ENCODE data around the gene TNKS1BP1.
"Not testable (repeated sequence)": the region's sequence is repeated elsewhere in the genome, so short reads cannot be mapped to it uniquely, and the experiment has no call there.

TNKS1BP1 gene

DNA sequence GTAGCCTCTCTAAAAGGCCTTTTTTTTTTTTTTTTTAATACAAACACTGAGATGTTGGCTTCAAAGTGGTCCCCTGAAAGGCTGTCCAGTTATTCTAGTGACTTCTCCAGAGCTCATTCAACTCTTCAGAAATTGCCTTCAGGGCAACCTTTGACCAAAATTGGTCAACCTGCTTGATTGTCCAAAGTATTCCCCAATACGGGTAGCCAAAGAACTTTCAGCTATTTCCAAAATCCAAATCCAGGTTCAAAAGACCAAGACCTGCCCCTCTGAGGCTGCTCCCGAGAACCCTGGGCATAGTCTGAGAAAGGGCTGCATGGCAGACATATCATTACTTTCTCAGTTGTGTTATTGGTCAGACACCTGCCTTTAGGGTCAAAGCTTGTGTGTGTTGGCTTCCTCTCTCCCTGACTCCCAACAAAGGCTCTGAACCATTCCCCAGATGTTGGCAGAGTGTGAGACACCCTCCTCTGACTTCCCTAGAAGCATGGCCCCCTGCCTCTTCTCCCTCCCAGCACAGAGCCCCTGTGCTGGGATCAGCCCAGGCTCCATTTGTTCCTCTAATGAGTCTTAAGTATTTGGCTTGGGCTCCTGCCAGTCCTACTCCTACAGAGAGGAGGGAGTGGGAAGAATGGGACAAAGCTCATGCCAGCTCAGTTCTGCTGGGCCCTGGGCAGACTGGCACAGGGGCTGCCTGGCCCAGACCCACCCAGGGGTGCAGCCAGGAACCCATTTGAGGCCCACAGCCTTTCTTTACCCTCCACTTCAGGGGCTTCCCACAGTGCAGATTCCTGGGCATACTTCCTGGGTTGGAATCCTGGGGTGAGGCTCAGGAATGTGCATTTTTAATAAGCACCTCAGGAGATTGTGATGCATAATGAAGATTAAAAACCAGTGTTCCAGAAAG is 30.3 kb downstream of the TNKS1BP1 start:
- no peak for DNase-seq (ENCODE audit: low read depth)

DNA sequence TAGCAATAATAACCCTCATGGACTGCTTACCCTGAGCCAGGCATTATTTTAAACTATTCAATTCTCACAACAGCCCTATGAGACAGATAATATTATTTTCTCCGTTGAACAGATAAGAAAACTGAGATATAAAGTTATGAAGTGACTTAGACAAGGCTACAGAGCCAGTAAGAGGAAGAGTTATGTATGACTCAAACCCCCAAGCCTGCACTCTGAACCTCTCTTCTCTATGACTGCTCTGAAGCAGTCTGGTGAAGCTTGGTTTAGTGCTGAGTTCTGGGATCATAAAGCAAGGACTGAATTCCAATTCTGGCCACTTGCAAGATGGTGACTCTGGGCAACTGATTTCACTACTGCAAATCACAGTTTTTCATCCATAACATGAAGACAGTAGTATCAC is 34.5 kb downstream of the TNKS1BP1 start:
- DNase-seq (ENCODE audit: low read depth), result no peak

DNA sequence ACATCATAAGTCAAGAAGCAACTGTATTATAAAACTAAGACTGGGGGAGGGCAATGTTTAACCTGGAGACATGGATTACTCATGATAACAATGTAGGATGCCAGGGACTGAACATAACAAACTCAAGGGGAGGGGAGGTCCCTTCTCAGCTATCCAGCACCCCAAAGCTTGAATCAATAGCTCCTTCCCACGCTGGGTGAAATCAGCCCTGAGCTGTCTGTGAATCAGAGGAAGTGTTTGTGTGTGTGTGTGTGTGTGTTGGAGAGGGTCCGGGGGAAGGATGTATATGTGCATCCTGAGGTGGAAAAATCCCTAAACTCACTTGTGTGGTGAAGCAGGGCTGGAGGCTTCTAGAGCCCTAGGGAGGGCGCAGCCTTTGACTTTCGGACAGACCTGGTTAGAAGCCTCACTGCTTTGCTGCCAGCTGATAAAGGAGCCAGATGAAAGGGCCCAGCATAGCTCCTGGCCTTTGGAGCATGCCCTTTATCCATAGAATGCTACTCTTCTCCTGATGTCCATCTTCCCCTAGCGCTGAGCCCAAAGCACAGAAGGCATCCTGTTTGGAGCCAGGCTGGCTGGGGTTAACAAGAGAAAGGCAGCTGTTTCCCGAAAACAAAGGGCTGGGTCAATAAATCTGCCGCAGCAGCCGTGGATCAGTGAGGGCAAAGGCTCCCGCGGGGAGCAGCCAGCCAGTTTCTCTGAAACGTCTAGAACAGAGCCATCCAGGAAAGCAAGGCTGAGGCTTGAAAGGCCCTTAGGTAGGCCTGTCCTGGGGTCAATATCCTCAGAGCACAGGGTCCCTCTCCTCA is 35.8 kb downstream of the TNKS1BP1 start:
- DNase-seq (ENCODE audit: low read depth), result no peak

DNA sequence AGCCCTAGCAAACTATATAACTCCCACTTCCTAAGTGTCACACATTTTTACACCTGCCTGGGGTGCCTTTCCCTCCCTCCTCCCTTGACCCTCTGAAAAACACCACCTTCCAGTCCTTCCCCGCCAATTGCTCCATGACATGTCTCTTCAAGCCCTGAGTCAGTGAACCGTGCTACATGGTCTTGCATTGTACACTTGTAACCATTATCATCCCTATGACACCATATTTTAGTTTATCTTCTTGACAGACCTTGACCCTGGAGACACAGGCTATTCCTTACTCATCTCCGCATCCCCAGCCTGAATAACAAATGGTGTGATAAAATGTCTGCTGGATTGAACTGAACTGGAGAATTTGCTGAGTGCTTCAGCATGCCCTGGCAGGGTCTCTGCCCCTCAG is 36.9 kb downstream of the TNKS1BP1 start:
- no peak for DNase-seq (ENCODE audit: low read depth)

DNA sequence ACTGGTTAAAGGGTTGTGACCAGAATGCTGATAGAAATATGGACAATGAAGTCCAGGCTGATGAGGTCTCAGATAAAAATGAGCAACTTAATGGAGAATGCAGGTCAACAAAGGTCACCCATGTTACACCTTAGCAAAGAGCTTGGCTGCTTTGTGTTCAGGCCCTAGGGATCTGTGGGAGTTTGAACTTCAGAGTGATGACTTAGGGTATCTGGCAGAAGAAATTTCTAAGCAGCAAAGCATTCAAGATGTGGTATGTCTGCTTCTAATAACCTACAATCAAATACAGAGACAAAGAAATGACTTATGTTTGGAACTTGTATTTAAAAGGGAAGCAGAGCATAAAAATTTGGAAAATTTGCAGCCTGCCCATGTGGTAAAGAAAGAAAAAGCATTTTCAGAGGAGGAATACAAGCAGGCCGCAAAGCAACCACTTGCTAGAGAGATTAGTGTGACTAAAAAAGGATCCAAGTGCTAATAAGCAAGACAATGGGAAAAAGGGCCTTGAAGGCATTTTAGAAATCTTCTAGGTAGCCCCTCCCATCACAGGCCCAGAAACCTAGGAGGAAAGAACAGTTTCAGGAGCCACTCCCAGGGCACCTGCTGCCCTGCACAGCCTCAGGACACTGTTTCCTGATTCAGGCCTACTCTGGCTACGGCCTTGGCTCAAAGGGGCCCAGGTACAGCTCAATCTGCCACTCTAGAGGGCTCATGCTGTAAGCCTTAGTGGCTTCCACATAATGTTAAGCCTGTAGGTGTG is 41.3 kb downstream of the TNKS1BP1 start:
- DNase-seq (ENCODE audit: low read depth), result no peak

DNA sequence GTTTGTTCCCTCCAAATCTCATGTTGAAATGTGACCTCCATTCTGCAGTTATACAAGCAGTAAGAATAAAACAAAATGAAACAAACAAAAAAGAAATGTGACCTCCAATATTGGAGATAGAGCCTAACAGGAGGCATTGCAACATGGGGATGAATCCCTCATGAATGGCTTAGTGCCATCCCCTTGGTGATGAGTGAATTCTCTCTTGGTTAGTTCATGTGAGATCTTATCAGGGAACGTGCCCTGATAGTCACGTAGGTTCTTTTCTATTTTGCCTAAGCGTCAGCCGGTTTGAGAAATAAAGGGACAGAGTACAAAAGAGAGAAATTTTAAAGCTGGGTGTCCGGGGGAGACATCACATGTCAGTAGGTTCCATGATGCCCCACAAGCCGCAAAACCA is 43.2 kb downstream of the TNKS1BP1 start:
- not testable (repeated sequence) for DNase-seq (ENCODE audit: low read depth)

DNA sequence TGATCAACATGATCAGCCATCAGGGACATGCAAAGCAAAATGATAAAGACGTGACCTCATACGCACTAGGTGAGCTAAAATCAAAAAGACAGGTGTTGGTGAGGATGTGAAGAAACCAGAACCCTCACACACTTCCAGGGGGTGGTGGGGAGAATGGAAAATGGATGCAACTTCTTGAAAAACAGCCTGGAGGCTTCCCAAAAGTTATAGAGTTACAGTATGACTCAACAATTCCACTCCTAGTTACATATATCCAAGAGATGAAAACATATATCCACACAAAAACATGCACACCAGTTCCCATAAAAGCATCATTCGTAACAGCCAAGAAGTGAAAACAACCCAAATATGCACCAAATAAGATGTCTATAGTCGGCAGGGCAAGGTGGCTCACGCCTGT is 45.6 kb downstream of the TNKS1BP1 start:
- DNase-seq (ENCODE audit: low read depth), result no peak

DNA sequence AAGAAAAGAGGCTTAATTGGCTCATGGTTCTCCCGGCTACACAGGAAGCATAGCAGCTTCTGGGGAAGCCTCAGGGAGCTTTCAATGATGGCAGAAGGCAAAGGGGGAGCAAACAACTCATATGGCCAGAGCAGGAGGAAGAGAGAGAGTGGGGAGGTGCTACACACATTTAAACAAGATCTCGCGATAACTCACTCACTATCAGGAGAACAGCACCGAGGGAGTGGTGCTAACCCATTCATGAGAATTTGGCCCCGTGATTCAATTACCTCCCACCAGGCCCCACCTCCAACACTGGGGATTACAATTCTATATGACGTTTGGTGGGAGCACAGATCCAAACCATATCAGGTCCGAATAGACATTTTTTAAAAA is 46.0 kb downstream of the TNKS1BP1 start:
- DNase-seq (ENCODE audit: low read depth), result no peak

DNA sequence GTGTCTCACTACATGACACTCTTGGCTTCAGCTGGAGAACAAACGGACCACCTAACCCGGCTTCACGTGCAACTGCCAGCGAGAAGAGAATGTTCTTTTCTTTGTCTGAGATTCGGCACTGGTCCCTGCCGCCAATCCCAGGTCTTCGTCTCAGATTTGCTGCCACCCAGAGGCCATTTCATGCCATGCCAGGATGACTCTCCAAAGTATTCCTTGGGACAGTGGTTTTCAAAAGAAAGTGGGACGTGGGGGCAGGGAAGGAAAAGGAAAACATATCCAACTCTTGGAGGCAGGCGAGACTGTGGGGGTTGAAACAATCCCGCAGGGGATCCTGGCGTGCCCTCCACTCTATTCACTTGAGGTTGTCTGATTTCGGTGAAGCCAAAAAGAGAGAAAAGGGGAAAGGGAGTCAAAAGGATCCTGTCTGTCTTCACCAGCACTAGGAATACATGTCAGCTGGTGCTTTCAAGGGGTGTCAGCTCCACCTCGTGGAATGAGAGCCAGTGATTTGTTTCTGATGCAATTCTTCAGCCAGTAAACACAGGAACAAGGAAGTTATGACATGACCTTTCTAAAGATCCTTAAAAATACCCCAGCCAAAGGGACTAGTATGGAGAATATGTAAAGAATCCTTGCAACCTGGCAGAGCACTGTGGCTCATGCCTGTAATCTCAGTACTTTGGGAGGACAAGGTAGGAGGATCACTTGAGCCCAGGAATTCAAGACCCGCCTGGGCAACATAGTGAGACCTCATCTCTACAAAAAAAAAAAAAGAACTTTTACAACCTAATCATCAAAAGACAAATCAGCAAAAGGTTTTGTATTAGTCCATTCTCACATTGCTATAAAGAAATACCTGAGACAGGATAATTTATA is 46.7 kb downstream of the TNKS1BP1 start:
- DNase-seq (ENCODE audit: low read depth), result no peak

DNA sequence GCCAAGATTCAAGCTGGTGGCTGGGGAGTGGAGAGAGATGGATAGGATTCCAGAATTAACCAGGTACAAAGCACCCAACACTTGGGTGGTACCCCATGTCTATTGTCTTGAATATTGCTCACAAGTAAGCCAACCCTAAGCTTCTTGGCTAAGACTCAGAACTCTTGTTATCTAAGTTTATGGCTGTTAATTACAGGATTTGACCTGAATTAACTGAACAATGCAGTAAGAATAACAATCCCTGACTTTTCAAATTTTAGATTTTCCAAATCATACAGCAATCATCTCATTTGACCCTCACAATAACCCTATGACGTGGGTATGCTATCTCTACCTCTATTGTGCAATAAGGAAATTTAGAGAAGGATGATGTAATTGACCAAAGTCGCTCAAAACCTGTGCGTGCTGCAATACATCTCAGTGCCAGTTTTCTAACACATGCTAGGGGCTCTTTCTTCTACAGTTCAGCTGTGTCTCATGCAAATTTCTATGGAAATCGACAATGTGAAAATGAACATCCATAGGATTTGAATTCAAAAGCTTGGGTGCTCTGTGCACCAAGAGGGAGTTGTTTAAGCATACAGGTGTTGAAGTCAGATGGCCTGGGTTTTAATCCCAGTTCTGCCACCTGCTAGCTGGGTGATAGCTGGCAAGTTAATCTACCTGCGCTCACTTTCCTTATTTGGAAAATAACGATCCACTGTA is 47.6 kb downstream of the TNKS1BP1 start:
- no peak for DNase-seq (ENCODE audit: low read depth)

DNA sequence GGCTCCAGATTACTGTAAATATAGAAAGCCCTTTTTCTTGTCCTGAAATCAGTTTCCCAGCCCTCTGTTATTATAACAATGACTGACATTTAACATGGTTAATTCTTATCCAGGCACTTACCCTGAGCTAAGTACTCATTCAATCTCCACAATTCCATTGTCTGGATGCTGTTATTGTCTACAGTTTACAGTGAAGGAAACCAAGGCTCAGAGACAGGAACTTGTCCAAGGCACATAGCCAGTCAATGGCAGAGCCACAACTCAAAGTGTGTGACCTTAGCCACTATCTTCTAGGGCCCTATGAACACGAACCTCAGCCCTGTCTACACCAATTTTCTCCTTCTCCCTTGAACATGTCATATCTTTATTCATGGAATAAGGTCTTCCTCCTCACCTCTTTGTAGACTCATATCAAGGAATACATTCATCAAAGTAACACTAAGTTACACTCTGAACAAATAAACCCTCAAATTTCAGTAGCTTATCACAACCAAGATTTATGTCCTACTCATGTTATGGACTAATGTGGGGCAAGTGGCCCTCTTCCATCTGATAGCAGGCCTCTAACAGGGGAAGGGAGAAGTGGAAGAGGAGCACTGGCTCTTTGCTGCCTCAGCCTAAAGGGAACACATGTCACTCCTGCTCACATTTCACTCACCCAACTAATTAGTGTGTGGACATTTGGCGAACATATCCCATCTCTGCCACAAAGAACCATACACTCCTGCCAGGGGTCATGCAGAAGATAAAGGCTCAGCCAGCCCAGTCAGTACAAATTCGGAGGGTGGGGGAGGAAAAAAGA is 48.4 kb downstream of the TNKS1BP1 start:
- no peak for DNase-seq (ENCODE audit: low read depth)

DNA sequence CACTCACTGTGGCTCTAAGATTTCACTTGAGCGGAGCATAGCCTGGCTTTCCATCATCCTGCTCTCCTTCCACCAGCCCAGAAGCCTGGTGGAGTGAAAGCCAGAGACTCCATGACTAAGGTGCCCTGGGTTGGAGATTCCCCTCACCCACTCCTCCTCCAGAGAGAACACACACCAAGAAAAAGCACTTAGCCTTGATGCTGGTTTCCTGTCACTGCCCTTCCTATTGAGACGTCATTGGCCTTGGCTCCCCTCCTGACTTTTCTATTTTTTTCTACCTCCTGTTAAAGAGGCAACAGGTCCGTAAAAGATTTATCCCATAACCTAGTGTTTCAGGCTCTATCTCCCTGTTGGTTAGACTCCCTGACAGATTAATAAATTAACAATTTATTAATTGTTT is 49.2 kb downstream of the TNKS1BP1 start:
- no peak for DNase-seq (ENCODE audit: low read depth)

DNA sequence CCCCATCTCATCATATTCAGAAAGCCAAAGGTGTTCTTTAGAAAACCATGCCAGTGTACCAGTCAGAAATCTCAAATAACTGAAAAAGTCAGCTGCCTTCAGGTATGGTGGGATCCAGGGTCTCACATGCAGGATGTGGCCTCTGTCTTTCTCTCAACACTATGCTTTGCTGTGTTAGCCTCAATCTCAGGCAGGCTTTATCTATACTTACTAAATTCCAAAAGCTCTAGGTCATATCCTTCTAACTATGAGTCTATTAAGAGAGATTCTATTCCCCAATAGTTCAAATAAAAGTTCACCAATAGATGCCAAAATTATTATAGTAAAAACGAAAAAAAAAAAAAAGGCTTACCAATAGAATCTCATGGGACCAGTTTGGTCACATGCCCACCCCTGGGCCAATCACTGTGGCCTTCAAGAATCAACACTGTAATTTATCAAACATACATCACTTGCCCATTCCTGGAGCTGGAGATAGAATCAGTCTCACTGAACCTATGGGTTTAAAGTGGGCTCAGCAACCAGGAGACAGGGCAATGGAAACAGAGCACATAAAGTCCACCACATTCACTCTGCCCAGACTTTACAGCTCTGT is 49.8 kb downstream of the TNKS1BP1 start:
- DNase-seq (ENCODE audit: low read depth), result no peak

DNA sequence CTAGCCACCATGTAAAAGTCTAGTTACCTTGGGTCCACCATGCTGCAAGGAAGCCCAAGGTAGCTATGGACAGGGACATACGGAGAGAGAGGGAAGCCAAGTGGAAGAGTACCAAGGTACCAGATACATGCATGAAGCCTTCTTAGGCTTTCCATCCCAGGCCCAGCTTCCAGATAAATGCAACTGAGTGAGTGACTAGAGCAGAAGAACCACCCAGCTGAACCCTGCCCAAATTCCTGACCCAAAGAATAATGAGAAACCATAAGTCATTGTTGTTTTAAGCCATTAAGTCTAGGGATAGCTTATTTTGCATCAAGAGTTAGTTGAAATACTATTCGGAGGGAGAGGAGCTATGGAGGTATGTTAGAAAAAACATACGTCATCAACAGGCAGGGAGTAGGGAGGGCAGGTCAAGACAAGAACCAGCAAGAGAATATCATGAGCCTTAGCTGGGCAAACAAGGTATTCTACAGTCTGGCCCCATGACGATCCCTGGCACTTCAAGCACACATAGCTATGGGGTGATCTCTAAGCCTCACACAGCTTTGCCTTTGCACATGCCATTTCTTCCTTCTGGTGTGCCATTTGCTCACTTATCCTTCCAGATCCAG is 51.2 kb downstream of the TNKS1BP1 start:
- DNase-seq (ENCODE audit: low read depth), result no peak

DNA sequence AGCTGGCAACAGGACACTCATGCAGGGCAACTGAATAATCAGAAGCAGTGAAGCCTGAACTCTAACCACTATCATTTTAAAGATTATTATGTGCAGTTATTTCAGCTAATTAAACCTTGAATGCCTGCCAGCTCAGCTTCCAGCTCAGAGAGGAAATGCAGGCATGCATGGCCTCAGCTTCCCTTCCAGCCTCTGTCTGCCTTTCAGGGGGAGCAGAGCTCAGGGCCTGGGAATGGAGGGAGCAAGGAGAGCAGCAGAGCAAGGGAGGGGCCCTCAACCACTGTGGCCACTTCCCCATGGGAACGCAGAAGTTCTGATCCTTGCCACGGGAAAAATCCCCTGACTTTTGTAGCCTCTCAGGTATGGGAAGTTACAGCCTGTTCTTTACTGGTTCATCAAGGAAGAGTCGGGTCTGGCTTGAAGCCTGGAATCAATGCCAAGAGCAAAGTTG is 55.2 kb downstream of the TNKS1BP1 start:
- DNase-seq (ENCODE audit: low read depth), result no peak

DNA sequence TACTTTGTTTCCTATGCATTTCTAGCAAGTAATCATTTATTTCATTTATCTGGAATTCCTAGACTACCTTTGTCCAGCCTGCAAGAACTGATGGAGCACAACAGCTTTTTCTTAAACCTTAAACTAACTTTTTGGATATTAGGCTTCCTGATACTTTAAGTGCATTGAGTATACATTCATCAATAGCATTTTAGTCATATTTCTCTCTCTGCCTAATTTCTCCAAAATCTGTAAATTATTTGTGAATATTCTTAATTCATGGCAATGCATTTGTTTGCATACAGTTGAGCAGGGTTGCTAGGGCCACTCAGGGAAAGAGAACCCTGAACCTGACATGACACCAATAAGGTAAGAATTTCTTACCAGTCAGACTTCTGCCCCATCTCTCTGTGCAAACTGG is 58.6 kb downstream of the TNKS1BP1 start:
- no peak for DNase-seq (ENCODE audit: low read depth)

DNA sequence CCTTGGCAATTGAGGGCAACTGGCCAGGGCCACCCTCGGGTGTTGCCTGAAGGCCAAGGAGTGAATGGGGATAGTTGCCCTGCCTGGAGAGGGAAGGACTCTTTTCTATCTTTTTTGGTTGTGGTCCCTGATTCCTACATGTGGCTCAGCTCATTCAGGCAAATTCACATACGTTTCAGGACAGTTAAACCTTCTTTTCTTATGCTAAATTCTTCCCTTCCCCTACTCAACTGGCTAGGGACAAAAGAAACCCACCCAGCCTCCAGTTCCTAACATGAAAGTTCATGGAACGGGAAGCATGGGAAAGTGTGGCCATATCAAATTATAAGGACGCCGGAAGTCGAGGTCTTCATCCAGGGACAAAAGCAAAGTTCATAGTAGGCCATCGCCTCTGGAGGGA is 61.4 kb downstream of the TNKS1BP1 start:
- DNase-seq (ENCODE audit: low read depth), result no peak

DNA sequence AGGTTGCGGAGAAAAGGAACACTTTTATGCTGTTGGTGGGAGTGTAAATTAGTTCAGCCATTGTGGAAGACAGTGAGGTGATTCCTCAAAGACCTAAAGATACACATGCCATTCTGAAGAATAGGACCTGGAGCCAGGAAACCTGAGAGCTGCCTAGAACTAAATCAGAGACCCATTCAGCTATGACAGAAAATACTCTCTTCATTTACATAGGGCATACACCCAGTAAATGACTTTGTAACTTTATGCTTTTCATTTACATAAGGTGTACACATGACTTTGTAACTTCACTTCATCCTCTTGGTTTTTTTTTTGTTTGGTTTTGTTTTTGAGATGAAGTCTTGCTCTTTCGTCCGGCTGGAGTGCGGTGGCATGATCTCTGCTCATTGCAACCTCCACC is 62.6 kb downstream of the TNKS1BP1 start:
- no peak for DNase-seq (ENCODE audit: low read depth)

Data from activated T-helper 1 cell treated with Interleukin-2 at 50 U/mL for 16 hours (primary cell).